ENCODE data around the gene NRXN3. TPM values are rescaled to one million over a fixed set of nuclear protein-coding genes. Genes with fewer than 3 reads are reported as not detected.

The NRXN3 gene
- total RNA-seq, 1 donor from 2014 or later = 11.4 TPM

DNA sequence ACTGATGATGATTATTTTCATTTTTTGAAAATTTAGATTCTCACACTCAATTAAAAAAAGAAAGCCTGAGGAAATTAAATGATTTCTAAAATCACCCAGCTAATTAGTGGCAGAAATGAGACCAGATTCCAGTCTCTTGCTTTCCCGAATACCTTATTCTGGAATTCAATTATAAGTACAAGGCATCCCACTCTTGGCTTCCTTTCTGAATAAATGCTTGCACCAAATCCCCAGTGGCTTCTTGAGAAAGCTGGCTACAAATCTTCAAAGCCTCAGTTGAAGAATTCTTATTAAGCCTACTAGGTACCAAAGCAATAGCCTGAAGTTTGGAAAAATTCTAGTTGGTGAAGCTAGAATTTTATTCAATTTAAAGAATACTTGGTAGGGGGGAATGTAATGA lies 1564.5 kb downstream of the NRXN3 start:
- Mint-ChIP-seq H3K36me3 (peaks cover 14% of the 10 kb centered on the region), H3K4me1 (peaks cover 5% of the 10 kb centered on the region), H3K9me3 (peaks cover 29% of the 10 kb centered on the region), H3K4me3 (no peak overlapping the region), H3K27ac (no peak overlapping the region), H3K27me3 (ENCODE audit: low read depth) (peaks cover 2% of the 10 kb centered on the region)
- no peak for DNase-seq (ENCODE audit: low spot score in 2 of 2, unreplicated experiment in 2 of 2)
- TF ChIP-seq, protein P1, sequence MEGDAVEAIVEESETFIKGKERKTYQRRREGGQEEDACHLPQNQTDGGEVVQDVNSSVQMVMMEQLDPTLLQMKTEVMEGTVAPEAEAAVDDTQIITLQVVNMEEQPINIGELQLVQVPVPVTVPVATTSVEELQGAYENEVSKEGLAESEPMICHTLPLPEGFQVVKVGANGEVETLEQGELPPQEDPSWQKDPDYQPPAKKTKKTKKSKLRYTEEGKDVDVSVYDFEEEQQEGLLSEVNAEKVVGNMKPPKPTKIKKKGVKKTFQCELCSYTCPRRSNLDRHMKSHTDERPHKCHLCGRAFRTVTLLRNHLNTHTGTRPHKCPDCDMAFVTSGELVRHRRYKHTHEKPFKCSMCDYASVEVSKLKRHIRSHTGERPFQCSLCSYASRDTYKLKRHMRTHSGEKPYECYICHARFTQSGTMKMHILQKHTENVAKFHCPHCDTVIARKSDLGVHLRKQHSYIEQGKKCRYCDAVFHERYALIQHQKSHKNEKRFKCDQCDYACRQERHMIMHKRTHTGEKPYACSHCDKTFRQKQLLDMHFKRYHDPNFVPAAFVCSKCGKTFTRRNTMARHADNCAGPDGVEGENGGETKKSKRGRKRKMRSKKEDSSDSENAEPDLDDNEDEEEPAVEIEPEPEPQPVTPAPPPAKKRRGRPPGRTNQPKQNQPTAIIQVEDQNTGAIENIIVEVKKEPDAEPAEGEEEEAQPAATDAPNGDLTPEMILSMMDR (IDR thresholded peaks at IDR 0.05; ENCODE audit: unreplicated experiment) = no peak

DNA sequence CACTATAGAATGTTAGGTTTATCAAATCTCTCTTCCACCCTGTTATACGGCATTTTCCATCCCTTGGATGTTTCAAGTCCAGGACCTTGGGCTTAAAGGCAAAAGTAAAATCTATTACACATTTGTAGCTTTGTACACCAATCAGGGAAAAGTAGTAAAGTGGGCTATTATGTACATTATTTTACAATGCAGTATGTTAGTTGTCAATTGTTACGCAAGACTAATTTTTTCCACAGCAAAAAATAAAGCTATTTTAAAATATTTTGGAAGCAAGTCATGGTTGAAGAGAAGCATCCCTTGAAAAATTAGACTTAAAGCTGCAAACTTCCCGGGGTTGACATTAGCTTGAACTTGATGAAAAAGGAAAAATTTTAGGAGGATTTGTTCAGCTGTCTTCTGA lies 1564.9 kb downstream of the NRXN3 start:
- H3K4me3 Mint-ChIP-seq = no peak overlapping the region
- H3K4me1 Mint-ChIP-seq = peaks cover 5% of the 10 kb centered on the region
- TF ChIP-seq, protein P1 (IDR thresholded peaks at IDR 0.05; ENCODE audit: unreplicated experiment) = no peak
- H3K27me3 Mint-ChIP-seq (ENCODE audit: low read depth) = peaks cover 2% of the 10 kb centered on the region
- no peak for DNase-seq (ENCODE audit: low spot score in 2 of 2, unreplicated experiment in 2 of 2)
- no peak overlapping the region for H3K27ac Mint-ChIP-seq
- H3K36me3 Mint-ChIP-seq = peaks cover 14% of the 10 kb centered on the region
- H3K9me3 Mint-ChIP-seq = peaks cover 29% of the 10 kb centered on the region

DNA sequence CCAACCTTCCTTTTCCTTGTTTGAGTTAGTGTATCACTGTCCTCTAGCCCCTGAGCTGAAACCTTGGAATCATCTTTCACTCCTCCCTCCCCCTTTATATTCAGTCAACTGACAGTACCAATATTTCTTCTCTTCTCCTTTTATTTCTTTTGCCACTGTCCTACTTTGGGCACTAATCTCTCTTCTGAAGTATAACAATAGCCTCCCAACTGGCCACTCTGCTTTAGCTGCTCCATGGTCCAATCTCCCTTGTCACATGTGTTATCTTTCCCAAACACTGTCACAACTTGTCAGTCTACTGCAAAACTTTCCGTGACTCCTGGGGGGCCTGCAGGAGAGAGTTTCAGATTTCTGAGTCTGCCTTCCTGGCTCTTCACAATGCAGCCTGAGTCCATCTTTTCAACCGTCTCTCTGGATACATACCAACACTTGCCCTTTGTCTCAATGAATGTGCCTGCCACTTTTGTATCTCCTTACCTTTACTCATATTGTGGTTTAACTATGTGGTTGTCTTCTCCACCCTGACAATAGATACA lies 1570.0 kb downstream of the NRXN3 start:
- TF ChIP-seq, protein P1 (IDR thresholded peaks at IDR 0.05; ENCODE audit: unreplicated experiment) = no peak
- Mint-ChIP-seq H3K9me3 (peaks cover 26% of the 10 kb centered on the region), H3K27me3 (ENCODE audit: low read depth) (no peaks in the 10 kb centered on the region), H3K36me3 (peaks cover 14% of the 10 kb centered on the region), H3K4me3 (no peak overlapping the region), H3K4me1 (peaks cover under 1% of the 10 kb centered on the region), H3K27ac (no peak overlapping the region)
- no peak for DNase-seq (ENCODE audit: low spot score in 2 of 2, unreplicated experiment in 2 of 2)

DNA sequence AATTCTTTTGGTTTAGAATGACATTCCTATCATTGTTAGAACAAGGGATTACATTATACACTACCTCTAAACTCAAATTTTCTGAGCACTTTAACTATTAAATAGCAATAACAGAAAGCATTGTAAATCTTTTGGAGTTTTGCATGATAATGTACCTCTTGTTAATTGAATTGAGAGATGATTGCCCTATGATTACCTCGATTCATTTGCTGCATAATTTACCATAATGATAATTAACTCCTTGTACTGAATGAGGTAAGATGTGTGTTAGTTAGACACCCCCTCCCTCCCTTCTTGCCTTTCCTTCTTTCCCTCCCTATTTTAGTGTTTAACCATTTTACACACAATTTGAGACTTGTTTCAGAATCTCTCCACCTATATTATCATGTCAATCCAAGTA lies 1572.0 kb downstream of the NRXN3 start:
- Mint-ChIP-seq H3K4me3 (no peak overlapping the region), H3K9me3 (peaks cover 10% of the 10 kb centered on the region), H3K4me1 (peaks cover 2% of the 10 kb centered on the region), H3K27ac (no peak overlapping the region), H3K27me3 (ENCODE audit: low read depth) (peaks cover 3% of the 10 kb centered on the region), H3K36me3 (peaks cover 6% of the 10 kb centered on the region)
- TF ChIP-seq, protein P1 (IDR thresholded peaks at IDR 0.05; ENCODE audit: unreplicated experiment) = no peak
- no peak for DNase-seq (ENCODE audit: low spot score in 2 of 2, unreplicated experiment in 2 of 2)

DNA sequence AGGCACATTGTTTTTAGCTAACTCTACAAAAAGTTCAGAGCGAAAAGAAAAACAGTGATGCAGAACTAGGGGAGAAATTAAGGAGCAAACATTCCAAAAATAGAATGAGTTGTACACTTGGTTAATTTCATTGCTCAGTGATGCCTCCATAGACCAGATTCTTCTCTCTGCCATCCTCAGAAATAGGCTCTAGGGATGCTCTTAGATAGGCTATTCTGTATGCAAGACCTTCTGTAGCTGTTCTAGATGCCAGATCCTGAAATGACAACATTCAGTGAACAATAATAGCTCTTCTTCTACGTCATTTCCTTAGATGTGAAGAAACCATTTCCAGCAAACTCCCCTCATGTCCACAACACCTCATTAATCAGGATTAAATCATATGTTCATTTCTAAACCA lies 1574.9 kb downstream of the NRXN3 start:
- Mint-ChIP-seq H3K36me3 (no peaks in the 10 kb centered on the region), H3K4me1 (peaks cover 2% of the 10 kb centered on the region), H3K4me3 (no peak overlapping the region), H3K27ac (no peak overlapping the region), H3K9me3 (no peaks in the 10 kb centered on the region), H3K27me3 (ENCODE audit: low read depth) (peaks cover 4% of the 10 kb centered on the region)
- DNase-seq (ENCODE audit: low spot score in 2 of 2, unreplicated experiment in 2 of 2) = no peak
- TF ChIP-seq, protein P1 (IDR thresholded peaks at IDR 0.05; ENCODE audit: unreplicated experiment) = no peak

DNA sequence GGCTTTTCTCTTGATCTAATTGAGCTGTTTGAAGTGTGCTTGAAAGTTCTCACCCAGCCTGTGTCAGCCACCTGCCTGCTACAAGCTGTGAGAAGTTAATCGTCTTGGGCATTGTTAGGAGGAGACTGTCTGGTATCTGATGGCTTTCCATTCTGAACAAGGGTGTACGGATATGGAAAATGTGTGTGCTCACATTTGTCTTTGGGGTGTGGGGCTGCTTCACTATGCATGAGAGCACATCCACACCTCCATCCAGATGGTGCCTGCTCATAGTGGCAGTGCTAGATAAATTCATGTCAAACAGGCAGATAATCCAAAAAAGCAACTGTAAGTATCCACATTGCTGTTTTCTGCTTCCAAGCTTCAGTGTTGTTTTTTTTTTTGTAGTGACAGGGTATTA lies 1578.9 kb downstream of the NRXN3 start:
- DNase-seq (ENCODE audit: low spot score in 2 of 2, unreplicated experiment in 2 of 2) = no peak
- Mint-ChIP-seq H3K4me1 (peaks cover 2% of the 10 kb centered on the region), H3K27me3 (ENCODE audit: low read depth) (peaks cover 4% of the 10 kb centered on the region), H3K9me3 (no peaks in the 10 kb centered on the region), H3K4me3 (no peak overlapping the region), H3K27ac (no peak overlapping the region), H3K36me3 (no peaks in the 10 kb centered on the region)
- TF ChIP-seq, protein P1 (IDR thresholded peaks at IDR 0.05; ENCODE audit: unreplicated experiment) = no peak

Measured in mesothelial cell of epicardium (in vitro differentiated cells).